ENCODE measurements around the gene CUEDC1.

CUEDC1 gene

GRCh38 chr17:57832314-57833178 is 122.7 kb downstream of the CUEDC1 start:
- DNase-seq = no peak

- no peak for DNase-seq
Measured at GRCh38 chr17:57830880-57831279, 124.3 kb downstream of the CUEDC1 start.

GRCh38 chr17:57823469-57824401 is 131.5 kb downstream of the CUEDC1 start:
- no peak for DNase-seq

- DNase-seq = no peak
Measured at GRCh38 chr17:57819867-57820266, 135.3 kb downstream of the CUEDC1 start.

GRCh38 chr17:57819285-57819684 is 135.9 kb downstream of the CUEDC1 start:
- DNase-seq = no peak

GRCh38 chr17:57818066-57818465 is 137.1 kb downstream of the CUEDC1 start:
- no peak for DNase-seq

GRCh38 chr17:57817299-57817698 is 137.9 kb downstream of the CUEDC1 start:
- no peak for DNase-seq

GRCh38 chr17:57814421-57814820 is 140.8 kb downstream of the CUEDC1 start:
- DNase-seq = no peak

GRCh38 chr17:57811638-57812280 is 143.5 kb downstream of the CUEDC1 start:
- no peak for DNase-seq

Measured in activated T-cell treated with anti-CD3 and anti-CD28 coated beads, Interleukin-2, amount 50 U/mL, for 48 hours (primary cell).